B cell (primary cell): ENCODE measurements around the gene IRS2. TPM values are rescaled to one million over a fixed set of nuclear protein-coding genes. Genes with fewer than 3 reads are reported as not detected.

ENCODE experiments used
- ATAC-seq: fragments of 200-7000 bp; cut with Tn5 transposase; one replicate; pipeline ENCODE4 v1.10.0; 2021; ENCODE audit warnings: low read depth, mild to moderate bottlenecking, moderate number of reproducible peaks, moderate library complexity
- CTCF ChIA-PET: fragments of 350-600 bp; sonication (Branson Sonifier 250); formaldehyde crosslinking; loops from one replicate; lab custom pipeline; 2021; ENCODE audit warnings: antibody characterized with exemption, inconsistent platforms; lab: Charles Lee
- POLR2A ChIA-PET: fragments of 350-600 bp; sonication (Branson Sonifier 250); formaldehyde crosslinking; loops from one replicate; lab custom pipeline; 2021; ENCODE audit warnings: antibody characterized with exemption; lab: Charles Lee
- DNase-seq: peaks from one replicate; pipeline ENCODE4 v3.0.0; 2013
- H2AFZ ChIP-seq: 2 replicates; pipeline ENCODE4 v1.6.1; 2012; ENCODE audit warnings: mild to moderate bottlenecking, low read depth, low read length; ENCODE audit not compliant: insufficient read depth, poor library complexity, severe bottlenecking
- H3K27ac ChIP-seq, 2 donors: 1 replicate in 1 of 2; 2 replicates in 1 of 2; pipeline ENCODE4 v1.5.1; 2012 to 2013; ENCODE audit warnings: low read length in 2 of 2, mild to moderate bottlenecking in 2 of 2, moderate library complexity in 1 of 2
- H3K27me3 ChIP-seq, 4 experiments: fragments of 200-600 bp in 1 of 4; sonication (generic) in 1 of 4; replicated peaks in 1 of 4; 1 replicate in 2 of 4; 2 replicates in 2 of 4; pipeline versions ENCODE4 v1.6.1 to v1.7.0; 2013 to 2016; ENCODE audit warnings: low read length in 3 of 4, mild to moderate bottlenecking in 2 of 4, mixed read lengths in 1 of 4, moderate library complexity in 1 of 4; ENCODE audit not compliant: insufficient read depth in 4 of 4, control insufficient read depth in 3 of 4; ENCODE audit errors: control extremely low read depth in 1 of 4
- H3K36me3 ChIP-seq, 2 experiments: replicated peaks in 1 of 2; 1 replicate in 1 of 2; 2 replicates in 1 of 2; pipeline versions ENCODE4 v1.6.1 to v1.7.1; 2013; ENCODE audit warnings: low read length in 1 of 2; ENCODE audit not compliant: insufficient read depth in 2 of 2, control insufficient read depth in 1 of 2; ENCODE audit errors: control extremely low read depth in 1 of 2, extremely low read depth in 1 of 2
- H3K4me1 ChIP-seq, 2 donors: fragments of 200-600 bp in 1 of 2; sonication (generic) in 1 of 2; 1 replicate in 1 of 2; 2 replicates in 1 of 2; pipeline versions ENCODE4 v1.5.1 to v1.6.1; 2013 to 2017; ENCODE audit warnings: low read length in 2 of 2; ENCODE audit not compliant: control insufficient read depth in 2 of 2, insufficient read depth in 2 of 2
- H3K4me2 ChIP-seq: replicated peaks from 2 replicates; pipeline ENCODE3; 2012; ENCODE audit warnings: mild to moderate bottlenecking, low read depth, low read length; ENCODE audit not compliant: poor library complexity, severe bottlenecking
- H3K4me3 ChIP-seq, 5 experiments: fragments of 200-600 bp in 1 of 5; sonication (generic) in 1 of 5; 1 replicate in 3 of 5; 2 replicates in 2 of 5; pipeline versions ENCODE4 v1.5.1 to v1.7.0; 2011 to 2016; ENCODE audit warnings: low read length in 4 of 5, mild to moderate bottlenecking in 4 of 5, low read depth in 2 of 5, control low read depth in 1 of 5, moderate library complexity in 1 of 5; ENCODE audit not compliant: insufficient read depth in 1 of 5; ENCODE audit errors: control extremely low read depth in 1 of 5, extremely low read depth in 1 of 5
- H3K79me2 ChIP-seq: fragments of 200-600 bp; sonication (generic); one replicate; pipeline ENCODE4 v1.6.0; 2016; ENCODE audit warnings: low read length; ENCODE audit not compliant: control insufficient read depth, insufficient read depth
- H3K9ac ChIP-seq: fragments of 200-600 bp; sonication (generic); 2 replicates; pipeline ENCODE4 v1.6.1; 2017; ENCODE audit warnings: mild to moderate bottlenecking, low read length, moderate library complexity
- H3K9me3 ChIP-seq, 3 donors: one replicate each; pipeline versions ENCODE4 v1.6.1 to v1.7.1; 2013; ENCODE audit warnings: low read length in 2 of 3; ENCODE audit not compliant: control insufficient read depth in 2 of 3, insufficient read depth in 1 of 3; ENCODE audit errors: control extremely low read depth in 1 of 3
- H4K20me1 ChIP-seq: 2 replicates; pipeline ENCODE4 v1.6.0; 2012; ENCODE audit warnings: mild to moderate bottlenecking, low read length; ENCODE audit not compliant: insufficient read depth, control insufficient read depth, poor library complexity, severe bottlenecking
- H3K27ac Mint-ChIP-seq: one replicate; pipeline ENCODE4 v1.8.0; 2021; ENCODE audit warnings: mixed read lengths
- H3K27me3 Mint-ChIP-seq: one replicate; pipeline ENCODE4 v1.8.0; 2021; ENCODE audit warnings: mixed read lengths
- H3K4me1 Mint-ChIP-seq: one replicate; pipeline ENCODE4 v1.8.0; 2021; ENCODE audit warnings: mixed read lengths
- H3K4me3 Mint-ChIP-seq: one replicate; pipeline ENCODE4 v1.8.0; 2021; ENCODE audit warnings: mixed read lengths
- H3K9me3 Mint-ChIP-seq: one replicate; pipeline ENCODE4 v1.8.0; 2022; ENCODE audit warnings: mixed read lengths; ENCODE audit not compliant: insufficient read depth
- CTCF ChIP-seq: fragments of 200-600 bp; IDR thresholded peaks from one replicate; pipeline ENCODE4 v1.8.0; 2022; ENCODE audit warnings: antibody characterized with exemption, mild to moderate bottlenecking
- EZH2 ChIP-seq: IDR thresholded peaks from 2 replicates; pipeline ENCODE4 v1.6.1; 2012; ENCODE audit warnings: borderline replicate concordance, low read depth, mild to moderate bottlenecking, moderate library complexity, low read length; ENCODE audit not compliant: insufficient read depth, poor library complexity, severe bottlenecking
- WGBS: methylation state at CpG from one replicate; pipeline ENCODE4 v1.1.5; 2013; ENCODE audit warnings: missing lambda C conversion rate; ENCODE audit not compliant: insufficient coverage; 5-methylcytosine and 5-hydroxymethylcytosine counted together
- intact Hi-C: fragments of 100-400 bp; cut with micrococcal nuclease; formaldehyde crosslinking; loops from one replicate; pipeline ENCODE4 v1.10.0; 2022
- polyA plus RNA-seq: library from polyadenylated mRNA; depleted of rRNA; stranded (reverse); fragments of >200 nt; gene quantifications from 2 replicates; pipeline ENCODE4 v1.2.3, GENCODE V29; 2012
- total RNA-seq, 2 donors: library from RNA; stranded (reverse); fragments of 120-200 nt in 1 of 2; gene quantifications; 1 replicate in 1 of 2; 2 replicates in 1 of 2; pipeline versions ENCODE4 v1.2.3 to v1.2.4, GENCODE V29; 2013 to 2022

Gene IRS2
- total and polyA plus RNA-seq, 2 donors (not counting 1 experiment from before 2014, with no cell fraction given) = 5.8 to 26.9 TPM

GRCh38 chr13:109745702-109746101, 40.7 kb downstream of the IRS2 start:
- no peaks in the 10 kb centered on the region for H3K4me1 Mint-ChIP-seq
- H3K27me3 ChIP-seq = peaks cover 0 to 2% (median 0%) of the 10 kb centered on the region in 4 experiments
- WGBS = 97% methylated on average over 15 of the region's 15 CpGs
- no peak for DNase-seq
- no peaks in the 10 kb centered on the region for H4K20me1 ChIP-seq
- ChIA-PET CTCF (no interaction called here), POLR2A (no interaction called here)
- H3K9me3 ChIP-seq = peaks cover 0 to 15% (median 0%) of the 10 kb centered on the region in 3 donors
- no peaks in the 10 kb centered on the region for H3K36me3 ChIP-seq
- no peak overlapping the region for H3K4me3 Mint-ChIP-seq
- H3K27ac ChIP-seq = no peak overlapping the region
- no peaks in the 10 kb centered on the region for H3K79me2 ChIP-seq
- H2AFZ ChIP-seq = no peak overlapping the region
- ATAC-seq = no peak
- TF ChIP-seq CTCF (no peak), EZH2 (no peak)
- no peak overlapping the region for H3K4me3 ChIP-seq
- peaks cover 12% of the 10 kb centered on the region for H3K27me3 Mint-ChIP-seq
- H3K27ac Mint-ChIP-seq = no peak overlapping the region
- H3K4me1 ChIP-seq = no peaks in the 10 kb centered on the region
- no peaks in the 10 kb centered on the region for H3K9me3 Mint-ChIP-seq
- intact Hi-C loops = no loop called here
- H3K4me2 ChIP-seq = no peak overlapping the region
- no peak overlapping the region for H3K9ac ChIP-seq

GRCh38 chr13:109745060-109745459, 41.3 kb downstream of the IRS2 start:
- intact Hi-C loops = no loop called here
- Mint-ChIP-seq H3K27ac (no peak overlapping the region), H3K4me1 (no peaks in the 10 kb centered on the region), H3K9me3 (no peaks in the 10 kb centered on the region), H3K4me3 (no peak overlapping the region), H3K27me3 (peaks cover 12% of the 10 kb centered on the region)
- no peaks in the 10 kb centered on the region for H3K36me3 ChIP-seq
- H2AFZ ChIP-seq = no peak overlapping the region
- no peaks in the 10 kb centered on the region for H4K20me1 ChIP-seq
- WGBS = 98% methylated on average over 11 of the region's 19 CpGs
- no peak for TF ChIP-seq CTCF
- no peak overlapping the region for H3K27ac ChIP-seq
- peaks cover 0 to 15% (median 0%) of the 10 kb centered on the region in 3 donors for H3K9me3 ChIP-seq
- H3K4me2 ChIP-seq = no peak overlapping the region
- no peak for ATAC-seq
- no peaks in the 10 kb centered on the region for H3K79me2 ChIP-seq
- H3K27me3 ChIP-seq = peaks cover 0 to 2% (median 0%) of the 10 kb centered on the region in 4 experiments
- no peaks in the 10 kb centered on the region for H3K4me1 ChIP-seq
- ChIA-PET CTCF (no interaction called here), POLR2A (no interaction called here)
- H3K9ac ChIP-seq = no peak overlapping the region
- DNase-seq = no peak
- H3K4me3 ChIP-seq = no peak overlapping the region
